Measurements from ENCODE around the gene FAM3A. TPM values are rescaled to one million over a fixed set of nuclear protein-coding genes. Genes with fewer than 3 reads are reported as not detected.

FAM3A gene
- total RNA-seq, 1 experiment from 2014 or later, result 69.2 TPM

- ChIA-PET CTCF (no interaction called here), POLR2A (ENCODE audit: unreplicated experiment) (no interaction called here)
- Histone ChIP-seq H3K79me2 (ENCODE audit: low read length) (peaks cover 52% of the 10 kb centered on the region), H3K36me3 (ENCODE audit: low read depth, low read length) (peaks cover 15% of the 10 kb centered on the region), H3K9ac (ENCODE audit: low read length) (peak overlapping the region; percentile 83), H3K27ac (ENCODE audit: low read length) (peak overlapping the region; percentile 43), H3K4me3 (ENCODE audit: low read length) (peak overlapping the region; percentile 83), H4K20me1 (ENCODE audit: low read length) (no peaks in the 10 kb centered on the region), H3K4me2 (ENCODE audit: low read length) (peak overlapping the region; percentile 96), H3K4me1 (ENCODE audit: insufficient read depth, low read length) (peaks cover 34% of the 10 kb centered on the region), H3F3A (ENCODE audit: low read length, unreplicated experiment) (no peaks in the 10 kb centered on the region), H3K27me3 (ENCODE audit: low read length) (no peaks in the 10 kb centered on the region), H2AFZ (ENCODE audit: low read length) (peak overlapping the region; percentile 73), H3K9me3 (ENCODE audit: low read length) (no peaks in the 10 kb centered on the region), H3K9me2 (replicated peaks; ENCODE audit: low read length) (no peaks in the 10 kb centered on the region)
- no peak for DNase-seq
- intact Hi-C loops (cut with micrococcal nuclease), result no loop called here
- no peak; the same call in 1 of the 2 replicates for ATAC-seq
- BruUV-seq (replicated peaks), result no TSS peak
- no peak for TF ChIP-seq EZH2phosphoT487 (IDR thresholded peaks at IDR 0.05; ENCODE audit: borderline replicate concordance, low read length)
- TF ChIP-seq EZH2 (IDR thresholded peaks at IDR 0.05; ENCODE audit: low read length, unreplicated experiment), result no peak
- no peak for TF ChIP-seq CTCF (conservative IDR thresholded peaks at IDR 0.05; ENCODE audit: low read depth, low read length)
Measured at GRCh38 chrX:154486052-154486395, 30.0 kb downstream of the FAM3A start.

- no peak for TF ChIP-seq CTCF (conservative IDR thresholded peaks at IDR 0.05; ENCODE audit: low read depth, low read length)
- no peak for TF ChIP-seq EZH2 (IDR thresholded peaks at IDR 0.05; ENCODE audit: low read length, unreplicated experiment)
- Histone ChIP-seq H3K27ac (ENCODE audit: low read length) (no peak overlapping the region; the same call in 1 of the 2 replicates), H3K36me3 (ENCODE audit: low read depth, low read length) (peaks cover 15% of the 10 kb centered on the region), H3K27me3 (ENCODE audit: low read length) (no peaks in the 10 kb centered on the region), H3F3A (ENCODE audit: low read length, unreplicated experiment) (no peaks in the 10 kb centered on the region), H2AFZ (ENCODE audit: low read length) (peak overlapping the region; percentile 73; the same call in 1 of the 2 replicates), H3K4me3 (ENCODE audit: low read length) (peak overlapping the region; percentile 83), H3K79me2 (ENCODE audit: low read length) (peaks cover 52% of the 10 kb centered on the region), H3K9me2 (replicated peaks; ENCODE audit: low read length) (no peaks in the 10 kb centered on the region), H3K9ac (ENCODE audit: low read length) (peak overlapping the region; percentile 83), H4K20me1 (ENCODE audit: low read length) (no peaks in the 10 kb centered on the region), H3K4me1 (ENCODE audit: insufficient read depth, low read length) (peaks cover 34% of the 10 kb centered on the region), H3K4me2 (ENCODE audit: low read length) (peak overlapping the region; percentile 96), H3K9me3 (ENCODE audit: low read length) (no peaks in the 10 kb centered on the region)
- ATAC-seq, result no peak
- BruUV-seq (replicated peaks), result TSS peak; percentile 5
- ChIA-PET CTCF (no interaction called here), POLR2A (ENCODE audit: unreplicated experiment) (no interaction called here)
- intact Hi-C loops (cut with micrococcal nuclease), result no loop called here
- peak; percentile 9 for DNase-seq
Measured at GRCh38 chrX:154485150-154486051, 30.6 kb downstream of the FAM3A start.
